HEK293T (cell line): ENCODE data around the gene POP5.

ENCODE experiments used
- ARNT ChIP-seq: fragments of 450-650 bp; IDR thresholded peaks from 2 replicates; pipeline ENCODE4 v1.6.1; 2017; ENCODE audit warnings: mild to moderate bottlenecking
- BHLHE40 ChIP-seq: fragments of 450-650 bp; IDR thresholded peaks from 2 replicates; pipeline ENCODE4 v1.6.1; 2016; ENCODE audit warnings: mild to moderate bottlenecking, moderate library complexity, borderline replicate concordance
- CTBP1 ChIP-seq: fragments of 450-650 bp; IDR thresholded peaks from 2 replicates; pipeline ENCODE4 v1.6.1; 2016; ENCODE audit warnings: borderline replicate concordance
- ELF4 ChIP-seq: fragments of 450-650 bp; IDR thresholded peaks from 2 replicates; pipeline ENCODE4 v1.6.1; 2017; ENCODE audit warnings: antibody characterized with exemption
- FOXK2 ChIP-seq: fragments of 450-650 bp; IDR thresholded peaks from 2 replicates; pipeline ENCODE4 v1.6.1; 2016; ENCODE audit warnings: mild to moderate bottlenecking
- FOXM1 ChIP-seq: fragments of 450-650 bp; IDR thresholded peaks from 2 replicates; pipeline ENCODE4 v1.6.1; 2017; ENCODE audit warnings: mild to moderate bottlenecking, borderline replicate concordance
- HDGF ChIP-seq: fragments of 450-650 bp; IDR thresholded peaks from 2 replicates; pipeline ENCODE4 v1.6.1; 2017; ENCODE audit warnings: antibody characterized with exemption, borderline replicate concordance
- L3MBTL2 ChIP-seq: fragments of 450-650 bp; conservative IDR thresholded peaks from 2 replicates; pipeline ENCODE4 v1.6.1; 2016; ENCODE audit warnings: mild to moderate bottlenecking
- LEF1 ChIP-seq: fragments of 450-650 bp; IDR thresholded peaks from 2 replicates; pipeline ENCODE4 v1.6.1; 2017; ENCODE audit warnings: mild to moderate bottlenecking, borderline replicate concordance
- PKNOX1 ChIP-seq: fragments of 450-650 bp; IDR thresholded peaks from 2 replicates; pipeline ENCODE4 v1.6.1; 2016
- SP1 ChIP-seq: fragments of 450-650 bp; IDR thresholded peaks from 2 replicates; pipeline ENCODE4 v1.6.1; 2017
- SUZ12 ChIP-seq: fragments of 450-650 bp; IDR thresholded peaks from 2 replicates; pipeline ENCODE4 v1.6.1; 2016; ENCODE audit warnings: mild to moderate bottlenecking
- TARDBP ChIP-seq: fragments of 450-650 bp; IDR thresholded peaks from 2 replicates; pipeline ENCODE4 v1.6.1; 2016
- ZNF384 ChIP-seq: fragments of 450-650 bp; IDR thresholded peaks from 2 replicates; pipeline ENCODE4 v1.6.1; 2016

GRCh38 chr12:120542166-120542565 lies 39.0 kb downstream of the POP5 start:
- no peak for TF ChIP-seq SP1
- no peak for TF ChIP-seq PKNOX1
- TF ChIP-seq SUZ12 = no peak
- no peak for TF ChIP-seq FOXM1
- no peak for TF ChIP-seq ARNT
- no peak for TF ChIP-seq ZNF384
- no peak for TF ChIP-seq FOXK2
- TF ChIP-seq BHLHE40 = no peak
- no peak for TF ChIP-seq HDGF
- TF ChIP-seq LEF1 = no peak
- no peak for TF ChIP-seq L3MBTL2
- TF ChIP-seq CTBP1 = no peak
- no peak for TF ChIP-seq ELF4
- TF ChIP-seq TARDBP = no peak
